Upper lobe of left lung (tissue), 4 donors: ENCODE data around the gene WNT8B.

ENCODE experiments used
- EP300 ChIP-seq, 4 donors: sonication (generic); formaldehyde crosslinking; IDR thresholded peaks; one replicate each; pipeline ENCODE4 v1.5.1; 2017; ENCODE audit warnings: antibody characterized with exemption in 4 of 4, control low read depth in 2 of 4
- POLR2A ChIP-seq, 4 donors: fragments of 450-650 bp; IDR thresholded peaks; one replicate each; pipeline ENCODE4 v1.5.1; 2016 to 2017; ENCODE audit warnings: antibody characterized with exemption in 4 of 4, mild to moderate bottlenecking in 2 of 4
- POLR2AphosphoS5 ChIP-seq, 2 donors: sonication (generic); formaldehyde crosslinking; IDR thresholded peaks; one replicate each; pipeline ENCODE4 v1.5.1; 2017; ENCODE audit warnings: antibody characterized with exemption in 2 of 2
- TF ChIP-seq, protein P1 (sequence below), 6 experiments: fragments of 450-650 bp in 4 of 6; fragments of 200-600 bp in 2 of 6; sonication (generic) in 2 of 6; IDR thresholded peaks; one replicate each; pipeline ENCODE4 v1.5.1; 2016 to 2019; ENCODE audit warnings: antibody characterized with exemption in 6 of 6

DNA sequence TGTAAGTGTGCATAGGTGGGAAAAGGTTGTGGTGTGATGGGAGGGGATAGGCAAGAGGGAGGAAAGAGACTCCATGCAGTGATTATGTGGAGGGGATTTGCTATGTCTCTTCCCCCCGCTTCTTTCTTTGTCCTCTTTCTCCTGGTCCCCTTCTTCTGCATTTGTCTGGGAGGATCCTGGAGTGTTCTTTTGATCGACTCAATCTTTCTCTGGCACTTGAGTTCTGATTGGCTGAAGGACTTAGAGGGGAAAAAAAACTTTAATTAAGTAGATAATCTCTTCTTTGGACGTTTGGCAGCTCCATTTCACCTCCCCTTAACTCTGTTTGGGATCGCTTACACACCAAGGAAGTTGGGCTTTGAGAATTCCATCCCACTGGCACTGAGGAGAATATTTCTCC, at the start of gene WNT8B:
- TF ChIP-seq, protein P1, sequence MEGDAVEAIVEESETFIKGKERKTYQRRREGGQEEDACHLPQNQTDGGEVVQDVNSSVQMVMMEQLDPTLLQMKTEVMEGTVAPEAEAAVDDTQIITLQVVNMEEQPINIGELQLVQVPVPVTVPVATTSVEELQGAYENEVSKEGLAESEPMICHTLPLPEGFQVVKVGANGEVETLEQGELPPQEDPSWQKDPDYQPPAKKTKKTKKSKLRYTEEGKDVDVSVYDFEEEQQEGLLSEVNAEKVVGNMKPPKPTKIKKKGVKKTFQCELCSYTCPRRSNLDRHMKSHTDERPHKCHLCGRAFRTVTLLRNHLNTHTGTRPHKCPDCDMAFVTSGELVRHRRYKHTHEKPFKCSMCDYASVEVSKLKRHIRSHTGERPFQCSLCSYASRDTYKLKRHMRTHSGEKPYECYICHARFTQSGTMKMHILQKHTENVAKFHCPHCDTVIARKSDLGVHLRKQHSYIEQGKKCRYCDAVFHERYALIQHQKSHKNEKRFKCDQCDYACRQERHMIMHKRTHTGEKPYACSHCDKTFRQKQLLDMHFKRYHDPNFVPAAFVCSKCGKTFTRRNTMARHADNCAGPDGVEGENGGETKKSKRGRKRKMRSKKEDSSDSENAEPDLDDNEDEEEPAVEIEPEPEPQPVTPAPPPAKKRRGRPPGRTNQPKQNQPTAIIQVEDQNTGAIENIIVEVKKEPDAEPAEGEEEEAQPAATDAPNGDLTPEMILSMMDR (IDR thresholded peaks at IDR 0.05), result no peak
- TF ChIP-seq POLR2A (IDR thresholded peaks at IDR 0.05) (no peak), EP300 (IDR thresholded peaks at IDR 0.05) (no peak), POLR2AphosphoS5 (IDR thresholded peaks at IDR 0.05) (no peak)
